Ovary (tissue), 9 donors: ENCODE data around the gene SSH3. TPM values are rescaled to one million over a fixed set of nuclear protein-coding genes. Genes with fewer than 3 reads are reported as not detected.

Experiments
- DNase-seq, 5 donors: peaks; one replicate each; pipeline ENCODE4 v3.0.0-alpha.2; 2019 to 2020
- H3K27ac ChIP-seq, 2 donors: fragments of 200-600 bp; one replicate each; pipeline versions ENCODE4 v1.5.1 to v1.8.0; 2019 to 2022
- H3K27me3 ChIP-seq: fragments of 200-600 bp; one replicate; pipeline ENCODE4 v1.8.0; 2022
- H3K36me3 ChIP-seq: fragments of 200-600 bp; sonication (generic); one replicate; pipeline ENCODE4 v1.5.1; 2019
- H3K4me1 ChIP-seq: one replicate; pipeline ENCODE4 v1.8.1; 2013; ENCODE audit warnings: mild to moderate bottlenecking, moderate library complexity; ENCODE audit not compliant: insufficient read depth
- H3K4me3 ChIP-seq: fragments of 200-600 bp; sonication (generic); one replicate; pipeline ENCODE4 v1.5.1; 2017
- H3K9me3 ChIP-seq, 2 donors: fragments of 200-600 bp in 1 of 2; sonication (generic) in 1 of 2; one replicate each; pipeline versions ENCODE4 v1.5.1 to v1.8.1; 2013 to 2019; ENCODE audit warnings: mild to moderate bottlenecking in 1 of 2, moderate library complexity in 1 of 2
- EP300 ChIP-seq: sonication (generic); formaldehyde crosslinking; IDR thresholded peaks from one replicate; pipeline ENCODE4 v1.6.1; 2017; ENCODE audit warnings: antibody characterized with exemption
- POLR2A ChIP-seq: fragments of 450-650 bp; IDR thresholded peaks from one replicate; pipeline ENCODE4 v1.6.1; 2017; ENCODE audit warnings: antibody characterized with exemption, mild to moderate bottlenecking, moderate library complexity
- WGBS, 3 donors: extraction: QIAGEN DNeasy Blood & Tissue Kit in 1 of 3; methylation state at CpG; one replicate each; pipeline versions ENCODE4 v1.1.5 to v1.1.7; 2013 to 2017; 5-methylcytosine and 5-hydroxymethylcytosine counted together
- intact Hi-C, 4 donors: fragments of 100-400 bp; cut with DNase I; formaldehyde crosslinking; loops; one replicate each; pipeline versions ENCODE4 v1.11.0 to v1.15.1; 2022 to 2023
- polyA plus RNA-seq, 2 donors: library from polyadenylated mRNA; stranded (reverse); fragments of 200-250 nt in 1 of 2; fragments of 350-450 nt in 1 of 2; fragmentation: Illumina TruSeq in 1 of 2; extraction: RNeasy Lipid Tissue Mini Kit (QIAGEN cat#74804) in 1 of 2; gene quantifications; one replicate each; pipeline ENCODE4 v1.2.3, GENCODE V29; 2013 to 2014
- total RNA-seq, 7 donors: library from RNA; depleted of rRNA in 2 of 7; stranded (reverse); fragments of >200 nt in 2 of 7; fragmentation: NEBNext Ultra II Directional in 3 of 7; extraction: Animal tissue kit (Norgen Biotek cat#: 25700) in 3 of 7; gene quantifications; one replicate each; pipeline versions ENCODE4 v1.1.0 to v1.2.4, GENCODE V29; 2016 to 2023
- TF ChIP-seq, protein P1 (sequence below), 3 donors: fragments of 450-650 bp in 2 of 3; fragments of 200-600 bp in 1 of 3; IDR thresholded peaks; one replicate each; pipeline versions ENCODE4 v1.5.1 to v1.8.0; 2016 to 2022; ENCODE audit warnings: antibody characterized with exemption in 3 of 3, mild to moderate bottlenecking in 1 of 3
- donor health status: DM: no; HTN: no; CAD: no; lungs with moderate emphysema.
- donor health status: DM: no; HTN: no; CAD: no.
- donor health status: Bipolar disorder and iron deficiency.
- donor health status: DM: yes; HTN: yes; CAD: no.
- donor health status: DM: no; HTN: no; CAD: no.
- donor health status: DM: yes; HTN: yes; CAD: no.

SSH3 gene
- total and polyA plus RNA-seq, 9 donors, result 18.1 to 69.9 (median 43.9) TPM

- Histone ChIP-seq H3K27ac (no peak overlapping the region), H3K36me3 (no peaks in the 10 kb centered on the region), H3K9me3 (no peaks in the 10 kb centered on the region), H3K27me3 (no peaks in the 10 kb centered on the region), H3K4me3 (no peak overlapping the region), H3K4me1 (peaks cover 10% of the 10 kb centered on the region)
- WGBS, 3 donors, result 89 to 91% (median 90%) methylated on average over 10 to 11 of the region's 11 CpGs
- intact Hi-C loops, result no loop called here
- TF ChIP-seq, protein P1, sequence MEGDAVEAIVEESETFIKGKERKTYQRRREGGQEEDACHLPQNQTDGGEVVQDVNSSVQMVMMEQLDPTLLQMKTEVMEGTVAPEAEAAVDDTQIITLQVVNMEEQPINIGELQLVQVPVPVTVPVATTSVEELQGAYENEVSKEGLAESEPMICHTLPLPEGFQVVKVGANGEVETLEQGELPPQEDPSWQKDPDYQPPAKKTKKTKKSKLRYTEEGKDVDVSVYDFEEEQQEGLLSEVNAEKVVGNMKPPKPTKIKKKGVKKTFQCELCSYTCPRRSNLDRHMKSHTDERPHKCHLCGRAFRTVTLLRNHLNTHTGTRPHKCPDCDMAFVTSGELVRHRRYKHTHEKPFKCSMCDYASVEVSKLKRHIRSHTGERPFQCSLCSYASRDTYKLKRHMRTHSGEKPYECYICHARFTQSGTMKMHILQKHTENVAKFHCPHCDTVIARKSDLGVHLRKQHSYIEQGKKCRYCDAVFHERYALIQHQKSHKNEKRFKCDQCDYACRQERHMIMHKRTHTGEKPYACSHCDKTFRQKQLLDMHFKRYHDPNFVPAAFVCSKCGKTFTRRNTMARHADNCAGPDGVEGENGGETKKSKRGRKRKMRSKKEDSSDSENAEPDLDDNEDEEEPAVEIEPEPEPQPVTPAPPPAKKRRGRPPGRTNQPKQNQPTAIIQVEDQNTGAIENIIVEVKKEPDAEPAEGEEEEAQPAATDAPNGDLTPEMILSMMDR (IDR thresholded peaks at IDR 0.05), result no peak
- TF ChIP-seq EP300 (no peak), POLR2A (no peak)
- peak in 2 of 5 donors; percentile 16 to 27 for DNase-seq
Measured at GRCh38 chr11:67282876-67283371, 20.4 kb upstream of the SSH3 start.

DNA sequence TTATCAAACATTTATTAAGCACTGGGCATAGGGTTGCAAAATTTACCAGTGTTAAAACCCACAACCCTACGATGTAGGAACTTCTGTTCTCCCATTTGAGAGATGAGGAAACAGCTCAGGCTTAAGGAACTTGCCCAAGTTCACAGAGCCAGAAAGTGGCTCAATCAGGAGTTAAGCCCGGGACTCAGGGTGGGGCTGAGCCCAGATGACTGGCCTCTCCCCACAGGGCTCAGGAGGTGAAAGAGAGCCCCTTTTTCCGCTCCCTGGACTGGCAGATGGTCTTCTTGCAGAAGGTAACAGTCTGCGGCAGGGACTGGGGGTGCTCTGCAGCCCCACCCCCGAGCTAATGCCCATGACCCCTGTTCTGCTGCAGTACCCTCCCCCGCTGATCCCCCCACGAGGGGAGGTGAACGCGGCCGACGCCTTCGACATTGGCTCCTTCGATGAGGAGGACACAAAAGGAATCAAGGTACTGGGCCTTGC, 19.8 kb upstream of the SSH3 start:
- Histone ChIP-seq H3K27me3 (no peaks in the 10 kb centered on the region), H3K9me3 (no peaks in the 10 kb centered on the region), H3K4me1 (peaks cover 6% of the 10 kb centered on the region), H3K4me3 (no peak overlapping the region), H3K36me3 (no peaks in the 10 kb centered on the region), H3K27ac (no peak overlapping the region)
- 69 to 73% (median 70%) methylated on average over 11 to 13 of the region's 13 CpGs for WGBS, 3 donors
- peak in 2 of 5 donors; percentile 17 to 33 for DNase-seq
- intact Hi-C loops, result no loop called here
- TF ChIP-seq POLR2A (no peak), EP300 (no peak)
- TF ChIP-seq, protein P1 (IDR thresholded peaks at IDR 0.05), result no peak

GRCh38 chr11:67284811-67285540, 18.4 kb upstream of the SSH3 start:
- TF ChIP-seq EP300, result no peak
- TF ChIP-seq, protein P1 (IDR thresholded peaks at IDR 0.05), result no peak
- no peak for TF ChIP-seq POLR2A
- no peak overlapping the region for H3K4me3 ChIP-seq
- no peaks in the 10 kb centered on the region for H3K36me3 ChIP-seq
- intact Hi-C loops, result no loop called here
- no peaks in the 10 kb centered on the region for H3K9me3 ChIP-seq
- H3K27ac ChIP-seq, result no peak overlapping the region
- WGBS, 3 donors, result 86 to 90% (median 88%) methylated on average over 45 of the region's 45 CpGs
- peaks cover 7% of the 10 kb centered on the region for H3K4me1 ChIP-seq
- DNase-seq, result peak in 2 of 5 donors; percentile 35 to 37
- H3K27me3 ChIP-seq, result no peaks in the 10 kb centered on the region

DNA sequence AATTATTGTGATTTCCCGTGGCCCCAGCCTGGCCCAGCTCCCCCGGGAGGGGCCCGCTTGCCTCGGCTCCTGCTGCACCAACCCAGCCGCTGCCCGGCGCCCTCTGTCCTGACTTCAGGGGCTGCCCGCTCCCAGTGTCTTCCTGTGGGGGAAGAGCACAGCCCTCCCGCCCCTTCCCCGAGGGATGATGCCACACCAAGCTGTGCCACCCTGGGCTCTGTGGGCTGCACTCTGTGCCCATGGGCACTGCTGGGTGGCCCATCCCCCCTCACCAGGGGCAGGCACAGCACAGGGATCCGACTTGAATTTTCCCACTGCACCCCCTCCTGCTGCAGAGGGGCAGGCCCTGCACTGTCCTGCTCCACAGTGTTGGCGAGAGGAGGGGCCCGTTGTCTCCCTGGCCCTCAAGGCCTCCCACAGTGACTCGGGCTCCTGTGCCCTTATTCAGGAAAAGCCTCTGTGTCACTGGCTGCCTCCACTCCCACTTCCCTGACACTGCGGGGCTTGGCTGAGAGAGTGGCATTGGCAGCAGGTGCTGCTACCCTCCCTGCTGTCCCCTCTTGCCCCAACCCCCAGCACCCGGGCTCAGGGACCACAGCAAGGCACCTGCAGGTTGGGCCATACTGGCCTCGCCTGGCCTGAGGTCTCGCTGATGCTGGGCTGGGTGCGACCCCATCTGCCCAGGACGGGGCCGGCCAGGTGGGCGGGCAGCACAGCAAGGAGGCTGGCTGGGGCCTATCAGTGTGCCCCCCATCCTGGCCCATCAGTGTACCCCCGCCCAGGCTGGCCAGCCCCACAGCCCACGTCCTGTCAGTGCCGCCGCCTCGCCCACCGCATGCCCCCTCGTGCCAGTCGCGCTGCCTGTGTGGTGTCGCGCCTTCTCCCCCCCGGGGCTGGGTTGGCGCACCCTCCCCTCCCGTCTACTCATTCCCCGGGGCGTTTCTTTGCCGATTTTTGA, 17.5 kb upstream of the SSH3 start:
- H3K9me3 ChIP-seq, result no peaks in the 10 kb centered on the region
- H3K4me3 ChIP-seq, result no peak overlapping the region
- peak in 2 of 5 donors; percentile 36 to 44 for DNase-seq
- H3K36me3 ChIP-seq, result no peaks in the 10 kb centered on the region
- 88 to 89% (median 89%) methylated on average over 39 of the region's 39 CpGs for WGBS, 3 donors
- peak overlapping the region in 1 of 2 donors; percentile 1 for H3K27ac ChIP-seq
- intact Hi-C loops, result no loop called here
- TF ChIP-seq, protein P1 (IDR thresholded peaks at IDR 0.05), result no peak
- no peak for TF ChIP-seq EP300
- peaks cover 7% of the 10 kb centered on the region for H3K4me1 ChIP-seq
- no peaks in the 10 kb centered on the region for H3K27me3 ChIP-seq
